G401 (cell line): ENCODE results near the gene ZMIZ1. TPM values are rescaled to one million over a fixed set of nuclear protein-coding genes. Genes with fewer than 3 reads are reported as not detected.
"Not testable (repeated sequence)": the region's sequence is repeated elsewhere in the genome, so short reads cannot be mapped to it uniquely, and the experiment has no call there.

Experiments used
- DNase-seq: peaks from one replicate; pipeline ENCODE4 v3.0.0-alpha.2; 2015; ENCODE audit warnings: low spot score
- in situ Hi-C: cut with HindIII; loops from 2 replicates; pipeline ENCODE4 v1.10.0; 2016; ENCODE audit warnings: low sequenced_read_pairs, mixed read lengths
- total RNA-seq: library from RNA; depleted of rRNA; stranded (reverse); fragments of >200 nt; shearing (Covaris generic); gene quantifications from 2 replicates; pipeline ENCODE4 v1.2.3, GENCODE V29; 2014

Gene ZMIZ1
- total RNA-seq, 1 experiment from 2014 or later: 2.3 TPM

DNA sequence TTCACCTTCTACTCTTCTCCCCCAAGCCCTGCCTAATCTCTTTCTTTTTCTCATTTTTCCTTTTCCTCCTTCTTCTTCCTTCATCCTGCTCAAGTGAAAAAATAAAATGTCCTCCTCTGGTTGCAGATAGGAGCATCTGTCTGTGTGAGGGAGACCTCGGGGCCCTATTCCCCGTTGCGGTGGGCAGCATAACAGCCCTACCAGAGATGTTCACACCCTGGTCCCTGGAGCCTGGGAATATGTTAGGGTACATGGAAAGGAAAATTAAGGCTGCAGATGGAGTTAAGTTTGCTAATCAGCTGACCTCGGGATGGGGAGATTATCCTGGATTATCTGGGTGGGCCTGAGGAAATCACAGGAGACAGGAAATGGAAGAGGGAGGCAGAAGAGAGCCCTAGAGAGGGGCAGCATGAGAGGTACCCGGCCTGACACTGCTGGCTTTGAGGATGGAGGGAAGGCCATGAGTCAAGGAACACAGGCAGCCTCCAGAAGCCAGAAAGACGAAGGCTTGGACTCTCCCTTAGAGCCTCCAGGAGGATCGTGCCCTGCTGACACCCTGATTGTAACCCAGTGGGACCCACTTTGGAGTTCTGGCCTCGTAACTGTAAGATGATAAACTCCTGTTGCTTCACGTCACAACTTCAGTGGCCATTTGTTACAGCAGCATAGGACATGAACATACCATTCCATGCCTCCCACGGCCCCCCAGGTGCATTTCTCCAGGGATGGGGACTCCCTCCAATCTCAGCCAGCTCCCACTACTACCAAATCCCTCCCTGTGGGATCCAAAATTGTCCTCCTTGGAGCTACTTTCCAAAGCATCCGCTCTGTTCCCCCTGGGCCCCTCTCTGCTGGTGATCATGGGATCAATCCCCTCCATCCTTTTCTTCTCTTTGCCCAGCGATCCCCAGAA is 39.0 kb upstream of the ZMIZ1 start:
- DNase-seq: no peak
- in situ Hi-C loops: no loop called here

DNA sequence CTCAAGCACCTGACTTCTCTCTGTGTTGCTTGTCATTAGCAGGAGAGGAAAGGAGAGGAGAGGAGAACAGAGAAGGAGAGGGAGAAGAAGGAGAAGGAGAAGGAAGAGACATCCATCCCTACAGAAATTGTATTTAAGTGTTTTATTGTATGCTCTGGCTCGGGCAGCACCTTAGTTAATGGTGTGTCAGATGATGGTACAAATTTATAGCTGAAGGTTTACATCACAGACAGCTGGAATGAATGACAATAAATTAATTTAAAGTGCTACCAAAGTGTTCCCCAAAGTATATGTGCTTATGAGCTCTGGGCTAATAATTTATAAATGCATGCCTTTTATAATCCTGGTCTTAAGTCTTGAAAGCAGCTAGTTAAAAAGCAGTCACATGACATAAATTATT is 38.1 kb upstream of the ZMIZ1 start:
- DNase-seq: no peak
- in situ Hi-C loops: no loop called here

DNA sequence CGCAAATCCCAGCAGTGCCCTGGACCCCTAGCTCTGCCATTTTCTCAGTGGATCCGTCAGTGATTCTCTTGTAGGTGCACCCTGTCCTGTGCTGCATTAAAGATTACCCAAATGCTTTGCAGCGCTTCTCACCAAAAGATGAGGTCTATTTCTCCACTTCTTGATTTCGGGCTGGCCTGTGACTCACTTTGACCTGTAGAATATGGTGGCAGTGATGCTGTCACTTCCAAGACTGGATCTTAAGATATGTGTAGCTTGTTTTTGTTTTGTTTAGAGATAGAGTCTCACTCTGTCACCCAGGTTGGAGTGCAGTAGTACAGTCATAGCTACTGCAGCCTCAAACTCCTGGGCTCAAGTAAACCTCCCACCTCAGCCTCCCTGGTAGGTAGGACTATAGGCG is 37.0 kb upstream of the ZMIZ1 start:
- no peak for DNase-seq
- in situ Hi-C loops: no loop called here

DNA sequence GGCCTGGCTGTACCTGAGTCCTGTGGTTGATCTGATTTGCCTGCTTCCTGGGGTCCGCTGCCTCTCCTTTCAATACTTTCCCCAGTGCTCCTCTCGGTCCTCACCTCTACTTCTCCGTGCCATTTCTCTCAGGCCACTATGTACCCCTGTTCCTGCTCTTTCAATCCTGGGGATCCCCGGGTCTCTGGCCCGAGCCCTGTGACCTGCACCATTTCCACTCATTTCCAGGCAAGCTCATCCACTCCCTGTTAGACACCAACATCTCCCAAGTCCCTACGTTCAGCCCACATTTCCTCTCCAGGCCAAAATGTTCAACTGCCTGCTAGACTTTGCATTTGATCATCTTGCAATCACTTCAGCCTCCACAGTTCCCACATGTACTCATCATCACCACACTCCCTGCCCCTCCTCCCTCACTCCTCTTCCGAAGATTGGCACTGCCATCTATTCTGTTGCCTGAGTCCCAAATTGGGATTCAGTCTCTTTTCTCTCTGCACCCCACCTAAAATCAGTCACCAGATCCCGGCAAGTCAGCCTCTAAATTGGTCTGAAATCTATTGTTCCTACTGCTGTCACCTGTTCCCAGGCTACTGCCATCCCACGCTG is 34.4 kb upstream of the ZMIZ1 start:
- in situ Hi-C loops: no loop called here
- no peak for DNase-seq

DNA sequence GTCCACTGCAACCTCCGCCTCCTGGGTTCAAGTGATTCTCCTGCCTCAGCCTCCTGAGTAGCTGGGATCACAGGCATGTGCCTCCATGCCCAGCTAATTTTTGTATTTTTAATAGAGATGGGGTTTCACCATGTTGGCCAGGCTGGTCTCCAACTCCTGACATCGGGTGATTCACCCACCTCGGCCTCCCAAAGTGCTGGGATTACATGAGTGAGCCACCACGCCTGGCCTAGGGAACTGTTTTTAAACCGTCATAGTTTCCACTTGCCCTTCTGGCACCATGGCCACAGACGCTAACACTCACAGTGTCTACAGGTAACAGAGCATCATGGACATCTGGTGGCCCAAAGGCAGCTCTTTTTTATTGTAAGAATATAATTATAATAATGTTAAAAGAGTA is 32.4 kb upstream of the ZMIZ1 start:
- in situ Hi-C loops, DNase-seq: not testable (repeated sequence)

DNA sequence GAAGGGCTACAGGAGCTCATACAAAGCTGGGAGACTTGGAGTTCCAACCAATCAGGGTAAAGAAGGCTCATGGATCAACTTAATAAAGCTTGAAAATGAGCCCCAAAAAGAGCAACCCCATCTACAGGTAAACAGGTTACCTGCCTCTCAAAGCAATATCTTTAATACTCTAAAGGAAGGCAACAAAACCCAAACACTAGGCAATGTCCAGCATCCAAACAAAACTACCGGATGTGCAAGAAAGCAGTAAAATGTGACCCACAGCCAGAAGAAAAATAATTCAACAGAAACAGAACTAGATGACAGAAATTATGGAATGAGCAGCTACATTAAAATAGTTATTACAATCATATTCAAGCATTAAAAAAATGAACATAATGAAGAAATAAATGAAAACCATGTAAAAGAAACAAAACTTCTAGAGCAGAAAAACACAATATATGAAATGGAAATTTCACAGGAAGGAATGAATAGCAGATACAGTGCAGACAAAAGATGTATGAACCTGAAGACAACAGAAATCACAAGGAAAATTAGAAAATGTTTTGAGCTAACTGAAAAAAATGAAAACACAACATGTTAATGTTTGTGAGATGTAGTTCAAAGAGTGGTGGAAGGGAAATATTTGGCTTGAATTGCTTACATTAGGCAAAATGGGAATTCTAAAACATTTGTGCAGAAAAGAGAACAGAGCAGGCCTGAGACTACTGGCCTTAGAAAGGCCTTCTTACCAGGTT is 30.5 kb upstream of the ZMIZ1 start:
- in situ Hi-C loops: no loop called here

DNA sequence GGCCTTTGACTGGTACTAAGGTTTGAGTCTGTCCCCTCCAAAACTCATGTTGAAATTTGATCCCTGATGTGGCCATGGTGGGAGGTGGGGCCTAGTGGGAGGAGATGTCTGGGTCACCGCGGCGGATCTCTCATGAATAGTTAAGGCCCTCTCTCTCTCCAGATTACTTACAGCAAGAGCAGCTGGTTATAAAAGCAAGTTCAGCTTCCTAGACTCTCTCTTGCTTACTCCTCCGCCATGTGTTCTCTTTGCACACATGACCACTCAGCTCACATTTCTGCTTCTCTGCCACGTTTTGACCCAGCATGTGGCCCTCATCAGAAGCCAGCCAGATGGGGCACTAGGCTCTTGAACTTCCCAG is 29.9 kb upstream of the ZMIZ1 start:
- no peak for DNase-seq
- in situ Hi-C loops: no loop called here

More for the DNA sequence above, 30.5 kb upstream of the ZMIZ1 start:
- no peak for DNase-seq

DNA sequence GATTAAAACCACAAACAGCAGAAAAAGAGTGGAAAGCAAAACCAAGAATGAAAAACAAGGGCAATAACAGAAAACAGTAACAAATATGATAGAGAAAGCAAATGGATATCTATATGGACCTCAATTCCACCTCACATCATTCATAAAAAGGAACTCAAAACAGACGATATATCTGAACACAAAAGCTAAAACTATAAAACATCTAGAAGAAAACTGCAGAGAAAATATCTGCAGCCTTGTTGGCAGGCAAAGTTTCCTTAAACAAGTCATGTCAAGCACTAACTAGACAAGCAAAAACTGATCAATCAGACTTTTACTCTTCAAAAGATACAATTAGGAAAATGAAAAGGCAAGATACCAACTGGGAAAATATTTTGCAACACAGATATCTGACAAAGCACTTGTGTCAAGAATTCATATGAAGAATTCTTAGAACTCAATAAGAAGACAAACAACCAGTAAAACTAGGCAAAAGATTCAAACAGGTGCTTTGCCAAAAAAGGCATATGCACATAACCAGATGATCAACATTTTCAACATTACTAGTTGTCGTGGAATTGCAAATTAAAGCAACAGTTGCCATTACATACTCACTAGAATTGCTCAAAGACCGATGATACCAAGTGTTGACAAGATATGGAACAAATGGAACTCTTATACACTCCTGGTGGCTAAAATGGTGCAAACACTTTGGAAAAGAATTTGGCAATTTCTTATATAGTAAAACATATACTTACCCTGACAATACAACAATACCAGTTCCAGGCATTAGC is 25.9 kb upstream of the ZMIZ1 start:
- in situ Hi-C loops: no loop called here
- no peak for DNase-seq

DNA sequence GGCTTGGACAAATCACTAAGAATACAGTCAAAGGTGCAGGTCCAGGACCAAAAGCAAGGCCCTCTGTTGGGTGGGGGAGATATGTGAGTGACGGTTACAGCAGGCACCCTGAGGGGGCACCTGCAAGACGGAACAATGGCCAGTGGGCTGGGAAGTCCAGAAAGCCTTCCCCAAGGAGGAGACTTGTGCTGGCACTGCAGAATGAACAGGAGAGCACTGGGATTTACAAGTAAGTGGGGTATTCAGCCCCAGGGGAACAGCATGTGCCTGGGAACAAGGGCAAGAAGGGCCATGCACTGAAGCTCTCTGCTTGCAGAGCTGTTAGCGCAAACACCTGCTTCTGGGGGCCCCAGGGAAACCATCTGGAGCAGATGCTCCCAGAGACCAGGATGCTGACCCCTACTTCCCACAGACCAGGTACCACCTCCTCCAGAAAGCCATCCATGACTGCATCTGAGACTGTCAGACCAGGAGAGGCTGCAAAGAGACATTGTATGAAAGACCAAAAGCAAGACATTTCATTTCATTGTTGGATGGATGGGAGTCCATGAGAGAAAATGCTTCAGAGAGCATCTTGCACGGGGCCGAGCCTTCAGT is 24.6 kb upstream of the ZMIZ1 start:
- DNase-seq: no peak
- in situ Hi-C loops: no loop called here

DNA sequence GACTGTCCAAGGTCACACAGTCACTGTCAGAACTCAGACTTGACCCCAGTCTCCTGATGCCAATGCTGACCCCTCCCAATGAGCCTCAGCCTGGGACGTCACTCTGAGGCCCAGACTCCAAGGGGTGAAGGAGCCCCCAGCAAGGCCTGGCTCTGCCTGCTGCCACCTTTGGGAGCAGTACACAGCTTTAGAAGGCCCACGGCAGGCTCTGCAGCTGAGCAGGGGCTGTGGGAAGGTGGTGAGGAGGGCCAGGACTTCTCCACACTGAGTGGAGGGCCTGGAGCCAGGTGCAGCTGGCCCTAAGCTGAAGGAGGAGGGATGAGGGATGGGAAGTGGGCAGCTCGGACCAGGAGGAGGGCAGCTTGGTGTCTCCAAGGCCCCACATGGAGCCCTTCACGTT is 23.9 kb upstream of the ZMIZ1 start:
- in situ Hi-C loops: no loop called here
- DNase-seq: no peak

DNA sequence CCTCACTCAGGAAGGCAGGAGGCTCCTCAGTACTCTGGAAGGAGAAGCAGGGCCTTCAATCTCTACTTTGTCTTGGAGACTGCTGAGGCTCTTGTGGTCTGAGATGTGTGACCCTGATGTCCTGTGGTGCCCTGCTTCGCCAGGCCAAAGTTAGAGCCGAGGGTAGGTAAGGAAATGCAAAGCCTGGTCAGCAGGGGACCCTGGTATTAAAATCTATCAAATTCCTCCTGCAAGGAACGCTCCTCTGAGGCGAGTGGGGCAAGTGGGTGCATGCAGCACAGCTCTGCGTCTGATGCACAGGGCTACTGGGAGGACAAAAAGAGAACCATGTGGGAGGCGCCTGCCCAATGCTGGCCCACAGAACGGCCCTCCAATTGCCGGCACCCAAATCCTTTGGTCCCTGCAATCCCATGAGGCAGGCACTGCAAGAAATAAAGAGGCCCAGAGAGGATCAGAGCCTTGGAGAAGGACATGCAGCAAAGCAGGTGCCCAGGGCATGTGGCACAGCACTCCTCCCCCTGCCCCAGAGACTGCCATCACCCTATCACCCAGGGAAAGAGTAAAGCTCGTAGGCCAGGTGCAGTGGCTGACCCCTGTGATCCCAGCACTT is 23.1 kb upstream of the ZMIZ1 start:
- no peak for DNase-seq
- in situ Hi-C loops: no loop called here

DNA sequence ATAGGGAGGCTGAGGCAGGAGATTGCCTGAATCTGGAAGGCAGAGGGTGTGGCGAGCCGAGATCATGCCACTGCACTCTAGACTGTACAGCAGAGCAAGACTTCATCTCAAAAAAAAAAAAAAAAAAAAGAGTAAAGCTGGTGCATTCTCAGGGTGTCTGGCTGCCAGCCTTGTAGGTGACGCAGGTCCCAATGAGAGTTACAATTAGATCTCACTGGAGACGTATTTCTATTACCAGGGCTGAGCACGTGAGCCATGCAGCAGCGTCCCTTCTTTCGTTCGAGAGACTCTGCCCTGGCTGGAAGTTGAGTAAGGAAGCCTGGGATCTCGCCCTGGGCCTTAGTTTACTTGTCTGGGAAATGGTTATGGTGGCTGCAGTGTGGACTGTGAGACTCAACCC is 22.4 kb upstream of the ZMIZ1 start:
- in situ Hi-C loops: no loop called here
- DNase-seq: no peak

DNA sequence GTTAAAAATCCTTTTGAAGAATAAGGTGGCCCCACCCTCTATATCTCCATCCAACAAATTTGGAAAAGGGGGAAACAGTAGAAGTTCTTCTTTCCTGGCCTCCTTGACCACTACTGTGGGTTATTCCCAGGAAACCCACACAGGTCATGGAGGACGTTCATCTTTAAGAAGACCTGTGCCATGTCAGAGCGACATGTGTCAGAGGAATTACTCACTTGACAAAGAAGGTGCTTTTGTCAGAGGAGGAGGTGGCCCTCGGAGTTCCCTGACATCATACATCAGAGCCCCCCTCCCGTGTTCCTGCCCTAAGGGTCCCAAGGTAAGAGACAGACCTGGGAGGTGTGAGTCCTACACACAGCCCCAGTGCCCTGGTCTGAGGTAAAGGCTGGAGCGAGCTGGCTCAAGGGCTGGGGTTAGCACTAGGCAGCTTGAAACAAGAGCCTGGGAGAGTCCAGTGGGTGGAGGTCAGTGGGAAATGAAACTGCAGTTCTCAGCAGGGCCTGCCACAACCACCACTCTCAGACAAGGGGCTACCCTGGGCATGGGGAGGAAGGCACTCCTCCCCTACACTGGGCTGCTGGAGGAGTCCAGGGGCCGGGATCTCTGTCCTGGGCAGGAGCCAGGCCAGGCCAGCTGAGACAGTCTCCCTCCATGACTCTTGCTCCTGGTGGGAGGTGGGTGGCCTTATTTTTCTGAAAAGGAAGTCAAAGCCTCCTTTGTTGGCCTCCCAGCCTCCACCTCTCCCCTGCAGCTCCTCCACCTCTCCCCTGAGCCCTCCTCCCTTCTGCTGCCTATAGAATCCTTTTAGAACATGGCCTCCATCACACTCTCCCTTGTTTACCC is 21.8 kb upstream of the ZMIZ1 start:
- in situ Hi-C loops: no loop called here
- DNase-seq: no peak

DNA sequence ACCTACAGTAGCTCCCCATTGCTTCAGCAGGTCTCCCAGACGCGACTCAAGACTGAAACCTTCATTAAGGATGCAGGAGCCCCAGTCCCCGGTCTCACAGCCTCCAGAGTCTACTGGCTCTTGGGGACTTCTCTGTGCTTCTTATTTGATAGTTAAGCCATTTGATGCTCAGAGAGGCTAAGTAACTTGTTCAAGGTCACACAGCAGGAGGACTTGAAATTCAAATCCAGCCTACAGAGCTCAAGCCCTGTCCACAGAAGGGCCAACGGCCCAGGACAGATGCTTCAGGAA is 21.2 kb upstream of the ZMIZ1 start:
- DNase-seq: no peak
- in situ Hi-C loops: no loop called here

DNA sequence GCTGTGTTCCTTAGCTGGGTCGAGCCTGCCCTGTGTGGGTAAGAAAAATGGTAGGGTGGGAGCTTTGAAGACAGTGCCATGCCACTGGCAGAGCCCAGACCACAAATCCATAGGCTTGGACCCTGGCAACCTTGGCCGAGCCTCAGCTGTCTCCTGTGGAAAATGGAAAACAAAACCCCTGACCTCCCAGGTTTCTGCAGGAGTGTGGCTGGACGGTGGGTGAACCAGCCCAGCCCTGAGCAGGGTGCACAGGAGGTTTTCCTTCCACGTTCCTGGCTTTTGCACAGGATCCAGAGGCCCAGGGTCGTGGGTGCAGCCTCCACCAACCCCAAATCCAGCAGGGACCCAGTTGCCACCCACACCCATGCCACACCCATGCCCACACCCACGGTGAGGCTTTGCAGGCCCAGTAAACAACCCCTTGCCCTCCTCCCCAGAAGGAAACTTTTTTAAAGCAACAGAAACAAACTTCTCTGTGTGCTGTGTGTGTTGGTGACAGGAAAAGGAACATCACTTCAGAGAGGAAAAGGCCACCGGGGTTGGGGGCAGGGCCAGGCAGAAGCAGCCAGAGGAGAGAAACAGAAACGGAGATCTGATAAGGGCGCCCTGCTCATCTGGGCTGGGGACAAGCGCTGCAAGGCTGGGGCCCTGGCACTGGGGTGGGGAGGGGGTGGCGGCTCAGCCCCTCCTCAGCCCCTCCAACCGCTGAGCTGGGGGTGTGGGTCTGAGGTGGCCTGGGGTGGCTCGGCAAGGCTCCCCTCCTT is 20.7 kb upstream of the ZMIZ1 start:
- in situ Hi-C loops: no loop called here
- no peak for DNase-seq

DNA sequence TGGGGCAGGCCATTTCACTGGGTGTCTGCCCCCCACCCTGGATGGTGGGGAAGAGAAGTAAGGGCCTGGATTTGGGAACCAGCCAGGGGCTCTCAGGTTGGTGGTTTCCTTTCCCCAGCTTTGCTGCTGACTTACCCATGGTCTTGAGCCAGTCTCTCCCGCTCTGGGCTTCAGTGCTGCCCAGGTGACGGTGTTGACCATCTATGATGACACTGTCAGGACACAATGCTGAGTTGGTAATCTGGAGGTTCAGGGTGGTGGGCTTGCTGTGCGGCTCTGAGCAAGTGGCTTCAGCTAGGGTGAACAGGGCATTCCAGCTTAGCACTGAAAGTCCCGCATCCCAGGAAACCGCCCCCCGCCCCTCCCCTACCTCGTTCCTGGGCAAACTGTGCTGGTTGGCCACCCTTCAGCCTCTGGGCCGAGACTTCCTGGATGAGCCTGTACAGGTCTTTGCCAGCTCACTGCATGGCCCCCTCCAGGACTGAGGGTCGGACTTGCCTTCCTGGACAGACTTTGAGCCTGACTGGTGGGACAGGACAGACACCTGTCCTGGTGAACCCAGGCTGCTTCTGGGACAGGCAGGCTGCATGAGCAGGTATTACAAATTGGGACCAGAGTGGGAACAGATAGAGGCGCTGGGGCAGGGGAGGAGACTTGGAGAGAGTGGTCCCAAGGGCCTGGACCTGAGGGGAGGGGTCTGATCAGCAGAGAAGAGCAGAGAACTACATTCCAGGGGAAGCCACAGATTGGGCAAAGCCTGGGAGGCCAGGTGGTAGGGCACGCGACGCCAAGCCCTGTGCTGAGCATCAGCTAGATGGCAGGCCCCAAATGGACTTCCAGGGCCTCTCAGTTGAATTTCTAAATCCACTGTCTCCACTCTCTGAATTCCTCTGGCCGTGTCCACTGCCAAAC is 19.9 kb upstream of the ZMIZ1 start:
- in situ Hi-C loops: no loop called here
- DNase-seq: no peak
